OCI-LY1 (cell line): ENCODE data around the gene KANK4.

ENCODE experiments used
- CTCF ChIP-seq: fragments of 200-600 bp; sonication (generic), shearing (Covaris generic); IDR thresholded peaks from 2 replicates; pipeline ENCODE4 v1.5.1; 2017; ENCODE audit warnings: mild to moderate bottlenecking, antibody characterized with exemption, low read length, moderate library complexity, mixed read lengths
- EZH2 ChIP-seq: fragments of 200-600 bp; sonication (generic), shearing (Covaris generic); IDR thresholded peaks from 2 replicates; pipeline ENCODE4 v1.8.0; 2017; ENCODE audit warnings: borderline replicate concordance, mixed run types, mild to moderate bottlenecking, antibody characterized with exemption, low read length, moderate library complexity, mixed read lengths

GRCh38 chr1:62288224-62288623 lies 31.0 kb downstream of the KANK4 start:
- TF ChIP-seq CTCF (no peak), EZH2 (no peak)
